ENCODE measurements around the gene KIF18A. TPM values are rescaled to one million over a fixed set of nuclear protein-coding genes. Genes with fewer than 3 reads are reported as not detected.

The KIF18A gene
- total RNA-seq, 2 donors from 2014 or later: 8.1 to 25.9 TPM

DNA sequence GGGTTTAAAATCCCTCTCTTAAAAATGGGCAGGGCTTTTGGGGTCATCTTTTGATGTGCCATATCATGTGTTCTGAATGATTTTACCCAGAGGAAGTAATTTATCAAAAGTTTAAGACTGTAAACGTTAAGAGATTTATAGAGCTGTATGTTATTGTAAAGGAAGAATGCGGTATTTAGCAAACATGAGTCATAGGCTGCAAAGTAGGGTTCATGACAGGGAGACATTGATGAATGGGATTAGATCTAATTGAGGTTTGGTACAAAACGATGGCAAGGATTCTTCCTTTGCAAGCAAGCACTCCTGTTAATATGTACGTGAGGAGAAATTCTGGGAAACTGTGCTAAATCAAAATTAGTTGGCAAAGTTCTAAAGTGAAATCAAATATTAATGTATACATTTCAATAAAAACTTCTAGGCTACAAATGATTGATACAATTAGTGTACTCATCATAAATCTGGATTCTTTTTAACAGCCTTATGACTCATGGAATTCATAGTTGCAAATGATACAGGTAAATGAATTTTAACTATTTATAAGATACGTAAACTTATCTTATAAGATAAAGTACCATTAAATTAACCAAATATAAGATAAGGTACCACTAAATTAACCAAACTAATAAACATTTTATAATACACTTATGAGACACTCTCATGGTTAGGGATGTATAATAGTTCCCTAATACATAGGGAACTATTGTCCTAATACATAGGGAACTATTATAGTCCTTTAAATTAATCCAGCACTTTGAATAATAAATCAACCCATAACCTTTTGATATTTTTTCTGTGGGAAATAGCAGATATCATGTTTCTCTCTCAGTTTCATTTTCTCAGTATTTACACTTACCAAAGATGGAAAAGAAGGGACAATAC is 58.4 kb downstream of the KIF18A start:
- Mint-ChIP-seq H3K9me3 (no peaks in the 10 kb centered on the region), H3K4me3 (no peak overlapping the region), H3K4me1 (ENCODE audit: low read depth in 2 of 2) (no peaks in the 10 kb centered on the region), H3K27ac (no peak overlapping the region), H3K27me3 (no peaks in the 10 kb centered on the region), H3K36me3 (no peaks in the 10 kb centered on the region)
- ATAC-seq (no peak), DNase-seq (ENCODE audit: low spot score) (no peak)

DNA sequence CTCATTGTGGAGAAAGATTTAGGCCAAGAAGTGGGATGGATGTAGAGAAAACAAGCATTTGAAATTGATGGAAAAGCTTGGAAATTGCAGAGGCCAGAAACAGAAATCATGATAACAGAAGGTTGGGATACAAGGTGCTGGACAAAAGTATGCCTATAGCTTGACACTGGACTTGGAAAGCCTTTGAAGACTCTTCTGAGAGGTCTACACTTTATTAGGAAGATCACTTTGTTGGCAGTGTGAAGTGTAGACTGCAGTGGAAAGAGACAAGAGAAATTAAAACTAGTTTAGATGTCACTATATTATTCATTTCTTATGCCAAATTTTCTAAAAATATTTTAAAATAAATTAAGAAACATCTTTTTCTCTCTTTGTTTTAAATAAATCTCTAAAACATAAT is 59.1 kb downstream of the KIF18A start:
- DNase-seq (ENCODE audit: low spot score) (no peak), ATAC-seq (no peak)
- Mint-ChIP-seq H3K27ac (no peak overlapping the region), H3K27me3 (no peaks in the 10 kb centered on the region), H3K4me3 (no peak overlapping the region), H3K4me1 (ENCODE audit: low read depth in 2 of 2) (no peaks in the 10 kb centered on the region), H3K36me3 (no peaks in the 10 kb centered on the region), H3K9me3 (no peaks in the 10 kb centered on the region)

DNA sequence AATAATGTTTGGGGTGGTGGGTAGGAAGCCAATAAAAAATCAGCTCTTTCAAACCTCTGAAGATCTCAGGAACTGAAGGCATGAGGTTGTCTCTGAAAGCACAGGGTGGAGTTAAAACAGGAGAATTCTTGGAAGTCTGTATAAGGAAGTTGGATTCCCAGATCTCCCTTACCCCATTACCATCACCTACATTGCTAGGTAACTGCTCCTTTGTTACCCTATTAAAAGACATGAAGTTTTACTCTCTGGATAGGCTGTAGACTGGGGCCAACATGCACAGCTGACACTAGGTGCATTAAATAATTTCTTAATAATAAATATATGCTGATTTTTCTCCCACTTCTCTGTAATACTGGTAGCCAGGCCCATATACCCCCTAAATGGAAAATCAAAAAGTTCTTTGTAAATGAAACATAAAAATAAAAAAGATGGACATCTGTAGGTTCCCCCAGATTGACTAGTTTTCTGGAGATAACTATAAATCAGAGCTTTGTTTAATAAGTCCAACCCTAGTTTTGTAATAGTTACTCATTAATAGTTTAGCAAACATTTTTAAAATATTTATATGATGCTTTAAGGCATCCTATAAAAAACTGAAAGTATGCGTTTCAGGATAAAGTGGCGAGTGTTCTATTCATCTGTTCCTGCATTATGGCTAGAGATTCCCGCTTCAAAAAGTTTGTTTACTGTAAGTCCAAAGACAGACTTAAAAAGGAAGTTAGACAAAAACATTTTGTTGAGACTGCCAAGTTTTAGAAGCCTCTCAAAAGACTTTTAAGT is 63.8 kb downstream of the KIF18A start:
- Mint-ChIP-seq H3K36me3 (no peaks in the 10 kb centered on the region), H3K4me3 (no peak overlapping the region), H3K9me3 (no peaks in the 10 kb centered on the region), H3K27me3 (no peaks in the 10 kb centered on the region), H3K4me1 (ENCODE audit: low read depth in 2 of 2) (no peaks in the 10 kb centered on the region), H3K27ac (no peak overlapping the region)
- DNase-seq (ENCODE audit: low spot score) (no peak), ATAC-seq (no peak)

DNA sequence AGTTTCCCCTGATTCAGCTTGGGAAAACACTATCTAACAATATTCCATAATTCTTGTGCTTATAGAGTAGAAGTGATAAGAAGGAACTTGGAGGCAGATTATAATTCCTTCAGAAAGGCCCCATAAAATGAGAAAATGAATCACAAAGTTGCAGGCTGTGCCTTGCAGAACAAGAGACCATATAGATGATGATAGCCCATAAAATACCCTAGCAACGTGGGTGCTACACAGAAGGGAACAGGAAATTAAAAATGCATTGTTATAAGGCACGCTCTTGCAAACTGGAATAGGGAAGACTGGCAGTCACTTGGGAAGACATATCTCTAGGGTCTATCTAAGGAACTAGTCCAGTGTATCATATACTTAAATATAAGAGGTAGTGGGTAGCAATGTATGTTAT is 67.6 kb downstream of the KIF18A start:
- no peaks in the 10 kb centered on the region for H3K9me3 Mint-ChIP-seq
- no peaks in the 10 kb centered on the region for H3K27me3 Mint-ChIP-seq
- ATAC-seq (no peak), DNase-seq (ENCODE audit: low spot score) (no peak)
- no peak overlapping the region for H3K4me3 Mint-ChIP-seq
- no peaks in the 10 kb centered on the region for H3K4me1 Mint-ChIP-seq (ENCODE audit: low read depth in 2 of 2)
- peaks cover 4% of the 10 kb centered on the region for H3K36me3 Mint-ChIP-seq
- H3K27ac Mint-ChIP-seq: no peak overlapping the region

DNA sequence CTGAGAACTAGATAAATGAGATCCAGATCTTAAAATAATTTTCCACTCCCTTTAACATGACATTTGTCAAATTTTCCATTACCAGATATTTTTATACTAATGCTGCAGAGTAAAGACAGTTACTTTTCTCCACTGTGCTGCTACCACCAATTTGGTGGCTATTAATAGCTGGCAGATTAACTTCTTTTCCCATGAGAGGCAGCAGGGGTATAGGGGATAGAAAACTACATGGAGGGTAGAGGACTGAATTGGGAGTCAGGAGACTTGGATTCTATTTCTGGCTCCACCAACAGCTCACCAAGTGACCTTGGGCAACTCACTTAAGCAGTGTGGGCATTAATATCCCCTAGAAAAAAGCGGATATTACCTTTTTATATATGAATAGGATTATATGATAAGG is 69.2 kb downstream of the KIF18A start:
- Mint-ChIP-seq H3K9me3 (no peaks in the 10 kb centered on the region), H3K36me3 (peaks cover 8% of the 10 kb centered on the region), H3K27me3 (no peaks in the 10 kb centered on the region), H3K4me1 (ENCODE audit: low read depth in 2 of 2) (no peaks in the 10 kb centered on the region), H3K4me3 (no peak overlapping the region), H3K27ac (no peak overlapping the region)
- ATAC-seq (no peak), DNase-seq (ENCODE audit: low spot score) (no peak)

DNA sequence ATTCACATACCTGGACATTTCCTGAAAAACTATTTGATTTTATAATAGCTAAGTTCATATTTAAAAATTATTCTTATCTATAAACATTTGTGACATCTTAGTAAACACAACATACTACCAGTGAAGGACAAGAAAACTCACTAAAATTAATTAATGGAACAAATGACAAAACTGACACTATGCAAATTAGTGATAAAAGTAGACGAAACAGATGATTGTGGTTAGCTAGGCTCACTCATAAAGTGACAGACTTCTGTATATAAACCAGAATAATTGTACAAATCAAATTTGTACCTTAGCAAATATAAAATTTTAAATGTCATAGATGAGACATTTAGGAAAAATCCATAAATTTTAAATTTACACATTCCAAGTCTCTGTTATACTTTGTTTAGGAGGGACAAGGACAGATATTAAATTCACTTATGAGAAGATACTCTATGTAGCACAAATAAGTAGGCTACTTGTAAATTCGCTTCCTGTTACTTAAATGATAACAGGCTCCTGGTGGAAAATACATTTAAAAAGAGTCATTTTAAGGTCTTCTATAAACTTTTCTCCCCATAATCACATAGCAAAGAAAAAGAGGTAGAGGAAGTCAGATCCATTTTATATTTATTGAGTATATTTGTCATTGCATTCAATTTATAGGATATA is 81.2 kb downstream of the KIF18A start:
- Mint-ChIP-seq H3K27ac (no peak overlapping the region), H3K4me1 (ENCODE audit: low read depth in 2 of 2) (no peaks in the 10 kb centered on the region), H3K4me3 (no peak overlapping the region), H3K36me3 (peaks cover 24% of the 10 kb centered on the region), H3K27me3 (no peaks in the 10 kb centered on the region), H3K9me3 (peaks cover 4% of the 10 kb centered on the region)
- no peak for ATAC-seq
- DNase-seq (ENCODE audit: low spot score): no peak

DNA sequence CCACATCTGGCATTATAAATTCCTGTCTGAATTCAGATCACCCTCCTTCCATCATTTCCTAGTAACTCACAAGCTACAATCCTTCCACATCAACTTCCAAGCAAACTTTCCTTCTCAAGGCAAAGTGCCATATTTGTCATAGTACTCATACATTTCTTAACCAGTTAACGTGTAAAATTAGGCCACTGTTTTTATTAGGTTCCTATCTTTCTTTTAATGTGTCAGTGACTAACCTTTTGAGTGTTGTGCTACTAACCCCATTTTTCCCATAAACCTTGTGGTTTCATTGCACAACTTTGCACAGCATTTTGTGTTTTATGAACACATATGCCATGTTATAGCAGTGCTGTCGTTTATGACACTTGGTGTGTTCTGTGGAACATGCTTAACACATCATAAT is 90.1 kb downstream of the KIF18A start:
- no peaks in the 10 kb centered on the region for H3K9me3 Mint-ChIP-seq
- H3K27ac Mint-ChIP-seq: no peak overlapping the region
- H3K27me3 Mint-ChIP-seq: no peaks in the 10 kb centered on the region
- peaks cover 6% of the 10 kb centered on the region for H3K36me3 Mint-ChIP-seq
- H3K4me1 Mint-ChIP-seq (ENCODE audit: low read depth in 2 of 2): no peaks in the 10 kb centered on the region
- H3K4me3 Mint-ChIP-seq: no peak overlapping the region
- ATAC-seq: no peak
- no peak for DNase-seq (ENCODE audit: low spot score)

DNA sequence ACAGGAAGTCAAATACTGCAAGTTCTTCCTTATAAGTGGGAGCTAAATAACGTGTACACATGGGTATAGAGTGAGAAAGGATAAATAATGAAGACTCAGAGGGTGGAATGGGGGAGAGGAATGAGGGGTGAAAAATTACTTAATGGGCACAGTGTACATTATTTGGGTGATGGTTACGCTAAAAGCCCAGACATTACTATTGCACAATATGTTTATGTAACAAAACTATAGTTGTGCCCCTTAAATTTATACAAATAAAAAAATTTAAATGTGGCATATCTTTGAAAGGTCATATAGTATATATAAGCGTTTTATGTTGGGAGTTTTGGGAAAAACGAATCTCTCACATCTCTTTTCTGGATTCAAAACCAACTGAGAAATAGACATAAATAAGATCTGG is 96.1 kb downstream of the KIF18A start:
- no peaks in the 10 kb centered on the region for H3K27me3 Mint-ChIP-seq
- no peaks in the 10 kb centered on the region for H3K9me3 Mint-ChIP-seq
- H3K4me1 Mint-ChIP-seq (ENCODE audit: low read depth in 2 of 2): no peaks in the 10 kb centered on the region
- H3K36me3 Mint-ChIP-seq: no peaks in the 10 kb centered on the region
- H3K4me3 Mint-ChIP-seq: no peak overlapping the region
- DNase-seq (ENCODE audit: low spot score) (no peak), ATAC-seq (no peak)
- H3K27ac Mint-ChIP-seq: no peak overlapping the region

DNA sequence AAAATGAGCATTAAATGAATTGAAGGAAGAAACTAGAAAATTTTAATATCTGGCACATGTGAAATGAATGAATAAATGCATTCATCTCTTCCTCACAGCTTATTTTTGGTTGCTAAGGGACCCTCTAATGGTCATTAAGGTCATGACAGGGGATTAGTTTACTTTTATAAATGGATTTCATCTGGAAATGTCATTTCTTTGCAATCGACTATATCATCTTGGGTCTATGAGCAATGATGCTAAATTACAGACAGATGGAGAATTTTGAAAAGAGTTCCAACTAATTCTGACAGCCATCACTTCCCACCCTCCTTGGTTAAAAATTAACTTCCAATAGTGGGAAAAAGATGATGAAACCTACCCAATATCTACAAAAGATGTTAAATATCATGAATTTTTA is 98.0 kb downstream of the KIF18A start:
- ATAC-seq (no peak), DNase-seq (ENCODE audit: low spot score) (no peak)
- Mint-ChIP-seq H3K27me3 (no peaks in the 10 kb centered on the region), H3K9me3 (no peaks in the 10 kb centered on the region), H3K36me3 (no peaks in the 10 kb centered on the region), H3K4me1 (ENCODE audit: low read depth in 2 of 2) (no peaks in the 10 kb centered on the region), H3K27ac (no peak overlapping the region), H3K4me3 (no peak overlapping the region)

DNA sequence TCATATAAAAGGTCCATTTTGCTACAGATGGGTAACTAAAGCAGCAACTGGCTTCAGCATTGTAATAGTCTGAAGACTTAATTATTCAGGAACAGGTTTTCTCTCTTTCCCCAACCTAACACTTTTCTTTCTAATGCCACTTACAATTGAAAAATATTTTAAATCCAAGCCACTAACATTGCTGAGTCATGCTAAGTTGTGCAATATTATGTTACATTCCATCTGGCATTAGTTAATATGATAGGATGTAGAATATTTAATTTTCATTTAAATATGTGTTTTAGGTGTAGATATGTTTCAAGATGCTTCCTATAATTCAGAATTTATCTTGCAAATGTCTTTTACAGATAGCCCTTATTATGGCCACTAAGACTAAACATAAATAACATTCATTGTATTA is 98.6 kb downstream of the KIF18A start:
- ATAC-seq (no peak), DNase-seq (ENCODE audit: low spot score) (no peak)
- Mint-ChIP-seq H3K4me1 (ENCODE audit: low read depth in 2 of 2) (no peaks in the 10 kb centered on the region), H3K36me3 (no peaks in the 10 kb centered on the region), H3K27me3 (no peaks in the 10 kb centered on the region), H3K27ac (no peak overlapping the region), H3K4me3 (no peak overlapping the region), H3K9me3 (no peaks in the 10 kb centered on the region)

DNA sequence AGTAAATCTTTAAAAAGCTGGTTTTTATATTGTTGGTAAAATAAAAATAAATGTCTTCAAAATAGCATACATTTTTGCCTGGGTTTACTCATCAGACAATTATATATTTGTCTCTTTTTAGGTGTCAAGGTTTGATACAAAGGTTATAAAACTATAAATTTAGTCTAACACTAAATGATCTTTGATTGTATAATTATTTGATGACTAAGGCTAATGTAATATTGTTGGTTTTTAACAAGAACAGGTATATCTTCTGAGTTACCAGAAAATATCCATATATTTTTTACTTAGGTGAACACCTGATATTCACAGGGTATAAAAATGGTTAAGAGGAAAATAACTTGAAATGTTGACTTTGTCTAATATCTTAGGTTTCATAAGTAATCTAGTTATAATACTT is 104.3 kb downstream of the KIF18A start:
- H3K4me1 Mint-ChIP-seq (ENCODE audit: low read depth in 2 of 2): no peaks in the 10 kb centered on the region
- H3K27ac Mint-ChIP-seq: no peak overlapping the region
- ATAC-seq: no peak
- peaks cover 5% of the 10 kb centered on the region for H3K9me3 Mint-ChIP-seq
- H3K36me3 Mint-ChIP-seq: peaks cover 21% of the 10 kb centered on the region
- DNase-seq (ENCODE audit: low spot score): no peak
- H3K4me3 Mint-ChIP-seq: no peak overlapping the region
- no peaks in the 10 kb centered on the region for H3K27me3 Mint-ChIP-seq

DNA sequence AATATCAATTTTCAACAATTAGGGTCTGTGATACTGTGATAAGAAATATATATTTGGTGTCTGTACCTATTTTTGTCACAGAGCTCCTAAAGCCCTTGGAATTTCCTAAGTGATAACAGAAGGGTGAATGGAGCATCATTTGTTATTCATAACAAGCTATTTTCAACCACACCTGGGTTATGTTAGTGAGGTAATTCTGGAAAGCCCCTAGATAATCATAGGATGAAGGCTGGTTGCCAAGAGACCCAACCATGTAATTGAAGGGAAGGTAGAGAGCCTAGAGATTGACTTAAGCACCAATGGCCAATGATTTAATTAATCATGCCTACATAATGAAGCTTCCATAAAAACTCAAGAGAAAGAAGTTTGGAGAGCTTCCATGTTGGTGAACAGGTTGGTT is 109.4 kb downstream of the KIF18A start:
- H3K27me3 Mint-ChIP-seq: no peaks in the 10 kb centered on the region
- DNase-seq (ENCODE audit: low spot score) (no peak), ATAC-seq (no peak)
- H3K36me3 Mint-ChIP-seq: peaks cover 21% of the 10 kb centered on the region
- H3K4me1 Mint-ChIP-seq (ENCODE audit: low read depth in 2 of 2): no peaks in the 10 kb centered on the region
- H3K9me3 Mint-ChIP-seq: peaks cover 5% of the 10 kb centered on the region
- no peak overlapping the region for H3K27ac Mint-ChIP-seq
- no peak overlapping the region for H3K4me3 Mint-ChIP-seq

DNA sequence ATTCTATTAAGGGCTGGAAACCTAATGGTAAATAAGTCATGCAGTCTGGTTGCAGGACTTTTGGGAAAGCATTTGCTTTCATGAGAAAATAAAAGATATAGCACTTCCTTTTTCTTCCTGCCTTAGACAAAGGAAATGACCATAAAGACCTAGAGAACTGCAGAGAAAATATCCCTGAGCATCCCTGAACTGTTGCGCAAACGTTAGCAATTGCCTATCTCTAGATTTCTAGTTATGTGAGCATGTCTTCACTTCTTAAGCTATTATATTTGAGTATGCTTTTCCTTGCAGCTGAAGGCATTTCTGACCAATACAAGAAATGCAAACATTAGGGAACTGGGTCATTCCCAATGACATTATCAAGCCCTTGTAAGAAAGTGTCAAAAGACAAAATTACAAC is 110.6 kb downstream of the KIF18A start:
- no peaks in the 10 kb centered on the region for H3K27me3 Mint-ChIP-seq
- no peak overlapping the region for H3K27ac Mint-ChIP-seq
- peaks cover 14% of the 10 kb centered on the region for H3K36me3 Mint-ChIP-seq
- no peak overlapping the region for H3K4me3 Mint-ChIP-seq
- H3K9me3 Mint-ChIP-seq: peaks cover 5% of the 10 kb centered on the region
- no peaks in the 10 kb centered on the region for H3K4me1 Mint-ChIP-seq (ENCODE audit: low read depth in 2 of 2)
- ATAC-seq (no peak), DNase-seq (ENCODE audit: low spot score) (no peak)

DNA sequence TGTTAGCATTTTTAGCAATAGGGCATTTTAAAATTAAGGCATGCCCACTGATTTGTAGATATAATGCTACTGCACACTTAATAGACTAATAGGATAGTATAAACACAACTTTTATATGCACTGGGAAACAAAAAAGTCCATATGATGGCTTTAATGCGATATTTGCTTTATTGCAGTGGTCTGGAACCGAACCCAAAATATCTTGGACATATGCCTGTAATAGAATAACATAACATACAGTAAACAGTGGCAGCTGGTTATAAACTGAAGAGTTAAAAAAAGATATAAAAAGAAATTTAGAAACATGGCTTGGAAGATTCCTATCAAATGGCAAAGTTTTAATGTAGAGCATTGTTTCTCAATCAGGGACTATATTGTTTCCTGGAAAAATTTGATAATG is 111.9 kb downstream of the KIF18A start:
- H3K9me3 Mint-ChIP-seq: no peaks in the 10 kb centered on the region
- H3K4me1 Mint-ChIP-seq (ENCODE audit: low read depth in 2 of 2): no peaks in the 10 kb centered on the region
- no peaks in the 10 kb centered on the region for H3K27me3 Mint-ChIP-seq
- DNase-seq (ENCODE audit: low spot score) (no peak), ATAC-seq (no peak)
- peaks cover 7% of the 10 kb centered on the region for H3K36me3 Mint-ChIP-seq
- no peak overlapping the region for H3K27ac Mint-ChIP-seq
- no peak overlapping the region for H3K4me3 Mint-ChIP-seq

Data from natural killer cell treated with Interleukin-12 subunit alpha and Interleukin-12 subunit beta and Interleukin-15 and Interleukin-18, amount 100 ng/mL, for 72 hours (primary cell).